Brain pericyte (primary cell): ENCODE measurements around the gene RHOBTB1.

ENCODE experiments used
- DNase-seq: peaks from one replicate; pipeline ENCODE4 v3.0.0-alpha.2; 2012; ENCODE audit warnings: low read depth, low spot score

The RHOBTB1 gene

GRCh38 chr10:60820093-60820754 lies 123.8 kb downstream of the RHOBTB1 start:
- DNase-seq, result no peak
